HG02938 (cell line): ENCODE measurements around the gene PARVB.
"Not testable (repeated sequence)": the region's sequence is repeated elsewhere in the genome, so short reads cannot be mapped to it uniquely, and the experiment has no call there.

ENCODE experiments used
- ATAC-seq: cut with Tn5 transposase; IDR thresholded peaks from one replicate; pipeline ENCODE4 v1.9.1; 2021; ENCODE audit warnings: mild to moderate bottlenecking, moderate library complexity; ENCODE audit not compliant: unreplicated experiment

Gene PARVB

DNA sequence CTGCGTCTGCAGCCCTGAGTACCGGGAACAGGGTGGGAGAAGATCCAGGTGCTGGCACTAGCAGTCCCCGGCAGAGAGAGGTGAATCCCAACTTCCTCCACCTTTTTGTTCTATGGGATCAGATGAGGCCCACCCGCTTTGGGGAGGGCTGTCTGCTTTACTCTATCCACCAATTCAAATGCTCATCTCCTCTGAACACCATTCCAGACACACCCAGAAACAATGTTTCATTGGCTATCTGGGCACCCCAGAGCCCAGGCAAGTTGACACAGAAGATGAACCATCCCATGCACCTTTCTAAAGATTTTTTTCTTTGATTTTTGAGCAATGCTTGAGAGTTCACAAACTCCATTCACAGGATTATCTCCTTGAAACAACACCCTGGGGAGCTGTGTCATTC lies 78.0 kb downstream of the PARVB start:
- no peak for ATAC-seq

DNA sequence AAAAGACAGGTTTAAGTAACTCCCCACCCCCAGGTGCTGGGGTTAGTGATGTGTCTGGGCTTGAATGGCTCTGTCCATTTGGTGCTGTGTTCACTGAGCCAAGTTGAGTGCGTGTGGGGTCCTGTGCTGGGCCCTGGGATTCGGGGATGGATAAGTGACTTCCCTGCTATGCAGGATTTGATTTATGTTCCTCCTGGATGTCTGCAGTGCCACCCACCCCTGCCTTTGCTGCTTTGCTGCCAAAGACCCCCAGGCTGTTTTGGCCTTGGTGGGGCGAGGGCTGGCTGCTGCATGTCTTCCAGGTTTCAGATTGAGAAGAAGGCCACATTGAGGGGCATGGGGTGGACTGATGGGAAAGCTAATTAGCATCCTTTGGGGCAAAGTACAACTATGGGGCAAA lies 78.8 kb downstream of the PARVB start:
- ATAC-seq: no peak

DNA sequence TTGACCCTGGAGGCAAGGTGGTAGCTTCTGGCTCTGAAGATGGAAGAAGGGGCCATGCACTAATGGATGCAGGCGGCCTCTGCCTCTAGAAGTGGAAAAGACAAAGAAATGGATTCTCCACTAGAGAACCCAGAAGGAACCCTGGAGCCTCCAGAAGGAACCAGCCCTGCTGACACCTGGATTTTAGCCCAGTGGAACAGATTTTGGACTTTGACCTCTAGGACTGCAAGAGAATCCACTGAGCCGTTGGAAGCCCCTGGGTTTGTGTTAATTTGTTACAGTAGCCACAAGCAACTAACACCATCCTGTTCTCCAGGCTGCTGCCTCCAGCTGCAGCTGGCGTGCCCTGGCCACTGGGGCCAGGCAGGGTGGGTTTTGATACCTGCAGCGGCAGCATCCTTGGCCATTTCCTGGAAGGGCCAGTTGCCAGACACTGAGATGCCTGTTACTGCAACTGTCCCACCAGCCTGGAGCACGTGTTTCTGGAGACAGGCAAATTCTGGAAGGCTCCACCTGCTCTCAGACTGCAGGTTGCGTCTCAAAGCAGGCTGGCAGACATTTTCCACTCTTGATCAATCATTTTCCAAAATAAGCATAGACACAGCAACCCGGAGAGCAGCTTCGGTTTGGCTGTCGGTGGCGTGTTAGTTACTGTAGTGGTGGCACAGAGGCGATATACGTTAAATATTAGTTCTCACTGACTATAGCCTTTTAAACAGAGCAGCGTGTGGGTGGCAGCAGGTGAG lies 79.8 kb downstream of the PARVB start:
- no peak for ATAC-seq

DNA sequence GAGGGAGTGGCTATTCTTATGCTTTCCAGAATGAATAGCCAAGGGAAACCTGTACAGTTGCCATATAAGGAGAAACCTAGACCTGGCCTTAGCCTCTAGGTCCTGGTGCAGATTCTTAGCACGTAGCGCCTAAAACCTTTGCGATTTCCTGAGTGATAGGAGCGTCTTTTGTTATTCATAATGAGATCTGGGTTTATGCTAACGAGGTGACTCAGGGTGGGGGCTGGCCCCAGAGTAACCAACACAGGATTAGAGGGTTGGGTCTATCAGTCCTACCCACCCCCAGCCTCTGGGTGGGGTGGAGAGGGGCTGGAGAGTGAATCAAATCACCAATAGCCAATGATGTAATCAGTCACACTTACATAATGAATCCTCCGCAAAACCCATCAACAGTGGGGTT lies 83.2 kb downstream of the PARVB start:
- no peak for ATAC-seq

DNA sequence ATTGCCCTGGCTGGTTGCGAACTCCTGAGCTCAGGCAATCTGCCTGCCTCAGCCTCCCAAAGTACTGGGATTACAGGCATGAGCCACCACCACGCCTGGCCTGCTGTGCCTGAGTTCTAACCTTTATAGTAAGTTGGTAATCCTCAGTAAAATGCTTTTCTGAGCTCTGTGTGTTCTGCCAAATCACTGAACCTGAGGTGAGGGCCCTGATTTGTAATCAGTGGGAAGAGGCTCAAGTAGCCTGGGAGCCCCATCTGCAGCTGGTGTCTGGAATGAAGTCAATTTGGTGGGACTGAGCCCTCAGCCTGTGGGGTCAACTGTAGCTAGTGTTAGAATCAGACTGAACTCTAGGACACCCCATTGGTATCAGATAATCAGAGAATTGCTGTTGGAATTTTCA lies 84.0 kb downstream of the PARVB start:
- no peak for ATAC-seq

DNA sequence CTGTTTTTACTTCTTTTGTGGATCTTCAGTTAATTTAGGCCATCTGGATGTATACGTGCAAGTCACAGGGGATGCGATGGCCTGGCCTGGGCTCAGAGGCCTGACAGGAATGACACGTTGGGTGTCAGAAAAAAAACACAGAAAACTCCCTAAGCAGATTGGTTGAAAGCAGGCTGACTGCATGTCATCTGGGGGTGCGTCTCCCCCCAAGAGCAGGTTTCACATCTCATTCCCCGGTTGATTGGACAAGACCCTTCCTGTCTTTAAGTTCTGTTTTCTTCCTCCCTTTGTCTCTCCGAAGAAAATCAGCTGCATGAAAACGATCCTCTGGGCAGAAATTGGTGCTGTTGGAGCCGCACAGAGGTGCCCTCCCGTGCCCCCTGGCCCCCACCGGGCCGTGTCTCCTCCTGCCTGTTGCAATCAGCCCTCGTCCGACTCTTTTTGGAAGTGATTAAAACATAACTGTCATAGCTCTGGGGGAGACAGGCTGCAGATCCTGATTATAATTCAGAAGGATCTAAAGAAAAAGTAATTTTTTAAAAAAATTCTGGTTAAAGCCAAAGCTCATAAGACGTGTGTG lies 84.8 kb downstream of the PARVB start:
- ATAC-seq: no peak

DNA sequence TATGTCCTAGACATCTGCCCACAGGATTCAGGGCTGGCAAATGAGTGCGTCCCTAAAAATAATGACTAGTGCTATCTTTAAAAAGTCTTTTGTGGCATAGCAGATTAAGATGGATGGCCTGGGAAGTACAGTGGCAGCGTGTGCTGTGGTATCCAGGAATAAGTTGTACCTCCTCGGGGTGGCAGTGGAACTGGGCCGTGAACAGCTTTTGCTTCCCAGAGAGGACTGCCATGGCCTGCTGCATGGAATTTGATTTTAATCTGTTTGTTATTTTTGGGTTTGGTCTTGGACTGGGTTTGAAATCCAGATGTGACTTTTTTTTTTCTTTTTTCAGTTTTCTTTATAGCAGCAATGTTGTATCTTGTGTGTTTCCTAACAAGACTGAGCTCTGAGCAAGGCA lies 85.3 kb downstream of the PARVB start:
- no peak for ATAC-seq

DNA sequence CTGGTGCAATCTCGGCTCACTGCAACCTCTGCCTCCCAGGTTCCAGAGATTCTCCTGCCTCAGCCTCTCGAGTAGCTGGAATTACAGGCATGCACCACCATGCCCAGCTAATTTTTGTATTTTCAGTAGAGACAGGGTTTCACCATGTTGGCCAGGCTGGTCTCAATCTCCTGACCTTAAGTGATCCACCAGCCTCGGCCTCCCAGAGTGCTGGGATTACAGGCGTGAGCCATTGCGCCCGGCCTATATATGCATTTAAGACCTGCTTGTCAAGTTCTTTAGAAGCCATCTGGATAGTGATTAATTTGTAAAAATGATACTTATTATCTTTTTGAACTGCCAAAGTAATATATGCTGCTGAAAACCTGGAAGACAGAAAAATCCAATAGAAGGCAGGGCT lies 86.6 kb downstream of the PARVB start:
- not testable (repeated sequence) for ATAC-seq

DNA sequence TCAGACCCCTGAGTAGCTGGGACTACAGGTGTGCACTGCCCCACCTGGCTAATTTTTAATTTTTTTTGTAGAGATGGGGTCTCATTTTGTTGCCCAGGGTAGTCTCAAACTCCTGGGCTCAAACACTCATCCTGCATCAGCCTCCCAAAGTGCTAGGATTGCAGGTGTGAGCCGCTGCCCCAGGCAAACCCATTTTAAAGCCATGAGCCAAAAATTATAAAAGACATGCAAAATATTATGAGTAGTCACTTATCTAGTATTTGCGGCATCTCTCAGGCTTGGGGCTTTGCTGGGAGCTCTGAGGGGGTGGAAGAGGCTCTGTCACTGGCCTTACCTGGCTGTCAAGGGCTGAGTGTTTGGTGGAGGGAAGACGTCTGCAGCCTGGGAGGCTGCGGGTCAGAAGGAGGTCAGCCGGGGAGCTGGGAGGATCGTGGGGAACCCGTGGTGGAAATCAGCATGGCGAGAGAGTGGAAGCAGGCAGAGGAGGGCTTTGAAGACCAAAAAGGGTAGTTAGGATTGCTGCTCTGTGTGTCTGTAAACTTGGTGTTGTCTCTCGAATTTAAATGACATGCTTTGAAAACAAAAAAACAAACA lies 87.6 kb downstream of the PARVB start:
- no peak for ATAC-seq

DNA sequence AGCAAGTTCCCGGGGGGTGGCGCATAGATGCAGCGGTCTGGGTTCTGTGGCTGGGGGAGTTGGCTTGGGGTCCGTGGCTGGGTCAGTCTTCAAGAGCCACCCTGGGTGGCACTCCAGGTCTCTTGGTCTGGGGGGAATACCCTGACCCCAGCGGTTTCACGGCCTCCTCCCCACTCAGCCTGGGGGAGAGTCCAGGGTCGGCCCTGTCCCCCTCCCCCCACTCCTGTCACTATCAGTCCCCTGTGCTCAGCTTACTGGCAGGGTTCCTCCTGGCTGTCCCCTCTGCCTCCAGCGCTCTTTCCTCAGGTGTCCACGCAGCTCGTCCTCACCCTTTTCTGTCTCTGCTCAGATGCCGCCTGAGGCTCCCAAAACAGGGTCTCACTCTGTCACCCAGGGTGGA lies 88.1 kb downstream of the PARVB start:
- no peak for ATAC-seq

DNA sequence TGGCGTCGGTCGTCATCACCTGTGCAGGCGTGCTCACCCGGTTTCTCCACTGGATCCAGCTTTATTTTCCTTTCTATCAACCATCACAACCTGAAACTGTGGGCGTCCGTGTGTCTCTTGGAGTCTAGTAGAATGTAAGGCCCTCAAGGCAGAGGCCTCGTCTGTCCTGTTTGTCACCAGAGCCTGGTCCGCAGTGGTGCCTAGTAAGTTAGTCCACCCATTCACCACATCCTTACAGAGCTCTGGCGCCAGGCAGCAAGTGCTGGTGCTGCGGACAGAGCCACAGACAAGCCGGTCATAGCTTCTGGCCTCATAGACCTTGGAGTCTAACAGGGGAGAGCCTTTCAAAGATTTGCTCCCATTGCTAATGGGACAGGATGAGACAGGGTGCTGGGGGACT lies 92.2 kb downstream of the PARVB start:
- ATAC-seq: no peak

DNA sequence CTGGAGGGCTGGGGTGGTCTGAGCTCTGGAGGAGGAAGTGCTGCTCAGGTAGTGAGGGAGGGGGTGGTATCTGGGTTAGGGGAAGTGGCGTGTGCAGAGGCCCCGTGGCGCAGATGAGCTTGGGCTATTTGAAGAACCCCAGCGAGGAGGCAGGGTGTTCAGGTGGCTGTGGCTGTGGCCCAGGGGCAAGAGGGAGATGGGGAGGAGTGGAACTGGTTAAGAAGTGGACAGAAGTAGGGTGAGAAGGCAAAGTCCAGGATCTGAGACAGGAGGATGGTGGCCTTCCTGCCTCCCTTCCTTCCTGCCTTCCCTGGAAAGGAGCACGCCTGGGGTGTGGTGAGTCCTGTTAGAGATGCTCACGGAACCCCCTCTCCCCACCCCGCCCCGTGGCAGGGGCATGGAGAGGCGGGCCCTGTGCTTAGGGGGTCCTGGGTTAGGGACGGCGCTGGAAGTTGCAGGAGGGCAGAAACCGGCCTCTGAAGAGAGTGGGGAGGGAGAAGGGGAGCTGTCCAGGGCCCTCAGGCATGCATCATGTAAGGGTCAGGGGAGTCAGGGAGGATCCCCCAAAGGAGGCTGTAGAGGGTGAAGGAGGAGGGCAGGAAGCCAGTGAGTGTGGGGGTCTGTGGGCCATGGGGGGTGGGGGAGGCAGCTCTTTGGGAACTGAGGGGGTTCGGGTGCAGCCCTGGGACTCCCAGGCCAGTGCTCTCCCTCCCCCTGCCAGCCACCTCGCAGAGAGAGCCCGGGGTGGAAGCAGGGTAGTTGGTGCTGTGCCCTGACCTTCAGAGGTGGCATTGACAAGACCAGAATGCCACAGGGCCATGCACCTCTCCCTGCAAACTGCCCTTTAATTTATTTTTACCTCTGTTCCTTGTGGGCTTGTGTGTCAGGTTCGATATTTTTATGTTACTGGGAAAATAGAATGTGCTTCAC lies 92.9 kb downstream of the PARVB start:
- no peak for ATAC-seq

DNA sequence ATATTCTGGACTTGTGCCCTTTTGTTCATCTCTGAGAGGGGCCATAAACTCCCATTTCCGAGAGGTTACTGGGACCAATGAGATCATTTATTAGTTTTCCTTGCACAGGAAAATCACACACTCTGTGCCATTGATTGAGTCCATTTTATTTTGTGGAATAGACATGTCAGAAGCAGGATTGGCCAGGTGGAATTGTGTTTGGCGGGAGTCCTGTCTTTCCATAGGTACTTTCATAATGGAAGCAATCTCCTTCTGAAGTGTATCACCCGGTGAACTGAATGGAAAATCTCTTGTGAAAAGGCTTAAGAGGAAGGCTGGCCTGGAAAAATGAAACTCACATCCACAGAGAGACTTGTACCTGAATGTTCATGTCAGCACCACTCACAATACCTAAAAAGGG lies 93.6 kb downstream of the PARVB start:
- no peak for ATAC-seq

DNA sequence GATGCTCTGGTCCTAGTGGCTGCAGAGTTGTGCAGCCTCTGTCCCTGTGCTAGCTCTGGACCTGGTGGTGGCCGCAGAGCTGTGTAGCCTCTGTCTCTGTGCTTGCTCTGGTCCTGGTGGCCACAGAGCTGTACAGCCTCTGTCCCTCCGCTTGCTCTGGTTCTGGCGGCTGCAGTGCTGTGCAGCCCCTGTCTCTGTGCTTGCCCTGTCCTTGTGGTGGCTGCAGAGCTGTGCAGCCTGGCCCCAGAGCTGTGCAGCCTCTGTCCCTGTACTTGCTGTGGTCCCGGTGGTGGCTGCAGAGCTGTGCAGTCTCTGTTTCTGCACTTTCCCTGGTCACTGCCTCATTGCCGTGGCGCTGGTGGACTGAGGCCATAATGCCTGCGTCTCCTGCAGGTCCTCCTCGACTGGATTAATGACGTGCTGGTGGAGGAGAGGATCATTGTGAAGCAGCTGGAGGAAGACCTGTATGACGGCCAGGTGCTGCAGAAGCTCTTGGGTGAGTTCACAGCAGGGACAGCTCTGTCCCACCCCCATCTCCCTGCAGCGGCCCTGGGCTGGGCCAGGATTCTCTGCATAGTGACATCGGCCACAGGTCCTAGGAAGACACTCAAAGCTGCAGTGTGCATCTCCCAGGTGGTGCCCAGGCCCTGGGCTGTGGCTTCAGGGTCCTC lies 94.7 kb downstream of the PARVB start:
- no peak for ATAC-seq

DNA sequence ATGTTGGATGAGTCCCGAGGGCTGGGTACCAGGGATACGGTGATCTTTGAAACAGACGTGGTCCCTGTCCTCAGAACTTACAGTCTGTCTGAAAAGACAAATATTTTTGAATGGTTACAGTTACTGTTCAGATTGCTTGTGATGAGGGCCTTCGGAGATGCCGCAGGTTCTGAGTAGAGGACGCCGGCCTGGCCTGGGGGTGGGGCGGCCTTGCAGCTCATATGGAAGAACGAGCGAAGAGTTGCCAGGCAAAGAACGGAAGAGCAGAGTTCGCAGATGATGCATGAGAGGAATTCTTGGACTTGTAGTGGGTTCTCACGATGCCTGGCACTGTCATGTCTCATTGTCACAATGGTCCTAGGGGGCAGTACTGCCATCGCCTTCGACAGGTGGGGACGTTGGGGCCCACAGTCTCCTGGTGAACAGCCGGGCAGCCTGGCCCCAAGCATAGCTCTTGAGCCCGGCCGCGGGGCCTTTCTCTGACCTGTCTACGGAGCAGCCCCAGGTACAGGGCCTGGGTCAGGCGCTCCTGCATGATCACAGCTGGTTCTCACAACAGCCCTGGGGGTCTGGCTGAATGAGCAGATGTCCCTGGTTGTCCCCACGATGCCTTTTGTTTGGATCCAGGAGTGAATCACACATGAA lies 95.7 kb downstream of the PARVB start:
- no peak for ATAC-seq

DNA sequence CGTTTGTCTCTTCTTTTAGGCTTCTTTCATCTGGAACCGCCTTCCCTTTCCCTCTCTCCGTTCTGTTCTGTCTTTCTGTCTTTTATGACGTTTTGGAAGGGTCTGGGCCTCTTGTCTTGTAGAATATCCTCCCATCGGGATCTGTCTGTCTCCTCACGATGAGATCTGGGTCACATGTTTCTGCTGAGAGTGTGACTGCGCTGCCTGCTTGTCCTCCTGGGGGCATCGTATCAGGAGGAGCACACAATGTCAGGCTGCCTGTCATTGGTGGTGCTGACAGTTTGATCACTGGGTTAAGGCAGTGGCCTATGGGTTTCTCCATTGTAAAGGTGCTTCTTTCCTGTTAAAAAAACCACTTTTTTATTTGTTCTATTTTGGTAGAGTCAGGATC lies 96.2 kb downstream of the PARVB start:
- ATAC-seq: no peak

DNA sequence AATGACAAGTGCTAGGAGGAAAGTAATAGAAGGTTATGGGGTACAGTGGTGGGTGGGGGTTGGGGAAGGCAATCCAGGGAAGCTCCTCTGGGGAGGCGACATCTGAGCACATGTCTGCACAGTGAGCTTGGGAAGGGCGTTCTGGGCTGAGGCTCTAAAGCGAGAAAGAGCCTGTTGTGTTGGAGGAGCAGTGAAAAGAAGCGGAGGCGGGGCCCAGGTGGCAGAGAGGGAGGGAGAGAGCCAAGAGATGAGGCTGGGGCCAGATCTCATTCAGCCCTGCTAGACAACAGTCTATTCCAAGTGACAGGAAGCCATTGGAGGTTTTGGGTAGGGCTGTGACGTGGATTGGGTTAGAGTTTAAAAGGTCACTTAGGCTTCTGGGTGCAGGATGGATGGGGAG lies 101.3 kb downstream of the PARVB start:
- ATAC-seq: no peak

DNA sequence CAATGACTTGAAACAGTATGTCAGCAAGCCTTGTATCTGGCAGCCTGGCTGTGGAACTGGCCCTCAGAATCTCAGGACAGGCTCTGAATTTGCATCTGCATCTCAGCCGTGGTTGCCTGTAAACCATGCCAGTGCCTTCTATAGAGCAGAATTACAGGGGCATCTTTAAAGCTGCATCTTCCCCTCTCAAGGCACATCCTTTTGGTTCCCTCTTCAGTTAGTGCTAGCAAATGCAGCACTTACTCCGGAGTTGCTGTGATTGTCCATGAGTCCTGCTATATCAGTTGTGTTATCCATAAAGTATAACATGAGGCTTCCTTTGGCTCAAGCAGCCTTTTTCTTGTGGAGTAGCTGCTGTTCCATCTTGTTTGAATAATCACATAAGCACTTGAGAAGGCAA lies 102.7 kb downstream of the PARVB start:
- ATAC-seq: no peak

DNA sequence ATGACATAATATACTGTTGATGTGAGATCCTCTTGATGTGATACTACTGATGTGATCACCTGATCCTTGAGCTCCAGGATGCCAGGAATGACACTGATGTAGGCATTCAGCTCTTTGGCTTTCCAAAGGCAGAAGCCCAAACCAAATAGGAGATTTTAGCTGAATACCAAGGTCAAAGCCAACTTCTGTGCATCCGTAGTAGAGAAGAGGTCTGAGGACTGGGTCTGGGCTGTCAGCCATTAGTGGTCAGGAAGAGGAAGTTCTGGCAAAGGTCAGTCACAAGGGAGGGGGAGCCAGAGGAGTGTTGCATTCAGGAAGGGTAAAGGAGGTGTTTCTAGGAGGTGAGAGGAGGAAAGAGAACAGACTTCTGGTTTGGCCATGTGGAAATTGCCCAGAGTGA lies 103.3 kb downstream of the PARVB start:
- ATAC-seq: no peak

DNA sequence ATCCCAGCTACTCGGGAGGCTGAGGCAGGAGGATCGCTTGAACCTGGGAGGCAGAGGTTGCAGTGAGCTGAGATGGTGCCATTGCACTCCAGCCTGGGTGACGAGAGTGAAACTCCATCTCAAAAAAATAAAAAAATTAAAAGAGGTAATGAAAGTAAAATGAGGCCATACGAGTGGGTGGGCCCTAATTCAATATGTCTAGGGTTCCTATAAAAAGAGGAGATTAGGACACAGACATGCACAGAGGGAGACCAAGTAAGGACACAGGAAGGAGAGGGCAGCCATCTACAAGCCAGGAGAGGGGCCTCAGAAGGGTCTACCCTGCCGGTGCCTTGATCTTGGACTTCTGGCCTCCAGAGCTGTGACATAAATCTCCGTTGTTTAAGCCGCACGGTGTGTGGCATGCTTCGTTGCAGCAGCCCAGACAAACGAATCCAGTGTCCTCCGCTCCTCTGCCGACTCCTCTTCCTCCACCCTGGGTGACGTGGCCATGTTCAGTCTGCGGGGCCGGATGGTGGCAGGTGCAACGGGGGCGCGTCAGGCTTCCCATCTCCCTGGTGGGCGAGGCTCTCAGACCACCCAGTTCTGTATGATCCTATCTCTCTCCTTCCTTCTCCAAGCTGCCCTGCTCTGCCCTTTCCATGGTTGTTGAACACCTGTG lies 105.0 kb downstream of the PARVB start:
- no peak for ATAC-seq
